ENCODE results near the gene KRTAP9-3.
"Not testable (repeated sequence)": the region's sequence is repeated elsewhere in the genome, so short reads cannot be mapped to it uniquely, and the experiment has no call there.

Gene KRTAP9-3

GRCh38 chr17:41232399-41233105 is at the start of gene KRTAP9-3:
Gene KRTAP9-3, plus strand, starts transcription at chr17:41232449. Its CDS starts 53 bp downstream, at chr17:41232502.
- not testable (repeated sequence) for DNase-seq

GRCh38 chr17:41184480-41184961 is 47.7 kb upstream of the KRTAP9-3 start, which contains the start of gene KRTAP4-1:
Gene KRTAP4-1, minus strand, starts transcription at chr17:41184911. Its CDS starts 57 bp downstream, at chr17:41184854.
- DNase-seq = no peak

GRCh38 chr17:41185001-41185400 is 47.2 kb upstream of the KRTAP9-3 start:
- no peak for DNase-seq

GRCh38 chr17:41186872-41187271 is 45.4 kb upstream of the KRTAP9-3 start:
- DNase-seq = no peak

- not testable (repeated sequence) for DNase-seq
Observed at GRCh38 chr17:41189837-41190318, 42.4 kb upstream of the KRTAP9-3 start, which contains the start of gene KRTAP9-1. Gene KRTAP9-1, plus strand, starts transcription at chr17:41189887. Its CDS starts 0 bp downstream, at chr17:41189887.

- DNase-seq = no peak
Observed at GRCh38 chr17:41190328-41190727, 41.9 kb upstream of the KRTAP9-3 start.

- DNase-seq = no peak
Observed at GRCh38 chr17:41196068-41196467, 36.2 kb upstream of the KRTAP9-3 start.

GRCh38 chr17:41199421-41200078 is 32.7 kb upstream of the KRTAP9-3 start:
- DNase-seq = no peak

GRCh38 chr17:41211845-41212466 is 20.3 kb upstream of the KRTAP9-3 start:
- no peak for DNase-seq

GRCh38 chr17:41212524-41213169 is 19.6 kb upstream of the KRTAP9-3 start:
- no peak for DNase-seq

- no peak for DNase-seq
Observed at GRCh38 chr17:41215681-41216080, 16.6 kb upstream of the KRTAP9-3 start.

GRCh38 chr17:41223821-41224220 is 8.4 kb upstream of the KRTAP9-3 start:
- DNase-seq = no peak

GRCh38 chr17:41226051-41226450 is 6.2 kb upstream of the KRTAP9-3 start:
- DNase-seq = no peak

- not testable (repeated sequence) for DNase-seq
Observed at GRCh38 chr17:41226598-41227095, 5.6 kb upstream of the KRTAP9-3 start, which contains the start of gene KRTAP9-2. Gene KRTAP9-2, plus strand, starts transcription at chr17:41226648. Its CDS starts 7 bp downstream, at chr17:41226655.

GRCh38 chr17:41230094-41230493 is 2.2 kb upstream of the KRTAP9-3 start:
- DNase-seq = no peak

GRCh38 chr17:41231731-41232130 is 518 bp upstream of the KRTAP9-3 start:
- no peak for DNase-seq

GRCh38 chr17:41237116-41237515 is 4.9 kb downstream of the KRTAP9-3 start:
- not testable (repeated sequence) for DNase-seq

GRCh38 chr17:41237949-41238437 is 5.7 kb downstream of the KRTAP9-3 start, which contains the start of gene KRTAP9-8:
Gene KRTAP9-8, plus strand, starts transcription at chr17:41237999. Its CDS starts 53 bp downstream, at chr17:41238052.
- not testable (repeated sequence) for DNase-seq

- not testable (repeated sequence) for DNase-seq
Observed at GRCh38 chr17:41246995-41247787, 14.9 kb downstream of the KRTAP9-3 start.

GRCh38 chr17:41249637-41250240 is 17.5 kb downstream of the KRTAP9-3 start, which contains the start of gene KRTAP9-4:
Gene KRTAP9-4, plus strand, starts transcription at chr17:41249687. Its CDS starts 34 bp downstream, at chr17:41249721.
- not testable (repeated sequence) for DNase-seq

- DNase-seq = no peak
Observed at GRCh38 chr17:41251261-41251660, 19.0 kb downstream of the KRTAP9-3 start.

Data from CD4-positive, alpha-beta T cell treated with Interleukin-6 for 4 hours (primary cell).